G401.6 (cell line): ENCODE results near the gene ADAMTS20.
"Not testable (repeated sequence)": the region's sequence is repeated elsewhere in the genome, so short reads cannot be mapped to it uniquely, and the experiment has no call there.

ENCODE experiments used
- FAIRE-seq: peaks from 2 replicates; lab custom pipeline; 2012; peaks lifted over from hg19 to GRCh38; lab: Jason Lieb, UNC

ADAMTS20 gene

GRCh38 chr12:43551971-43552559, at the start of gene ADAMTS20:
ADAMTS20 (minus strand) TSS chr12:43552203; CDS start chr12:43551921, 282 bp downstream.
- no peak for FAIRE-seq

- FAIRE-seq, result no peak
These were observed 47.7 kb upstream of the ADAMTS20 start for GRCh38 chr12:43599708-43600107.

- no peak for FAIRE-seq
These were observed 47.1 kb upstream of the ADAMTS20 start for GRCh38 chr12:43599066-43599465.

GRCh38 chr12:43590307-43590706, 38.3 kb upstream of the ADAMTS20 start:
- FAIRE-seq, result no peak

GRCh38 chr12:43586646-43587245, 34.7 kb upstream of the ADAMTS20 start:
- no peak for FAIRE-seq

GRCh38 chr12:43585676-43586075, 33.7 kb upstream of the ADAMTS20 start:
- no peak for FAIRE-seq

GRCh38 chr12:43580601-43581000, 28.6 kb upstream of the ADAMTS20 start:
- FAIRE-seq, result no peak

- FAIRE-seq, result no peak
These were observed 27.2 kb upstream of the ADAMTS20 start for GRCh38 chr12:43579206-43579605.

- FAIRE-seq, result no peak
These were observed 26.8 kb upstream of the ADAMTS20 start for GRCh38 chr12:43578782-43579181.

GRCh38 chr12:43577381-43577780, 25.4 kb upstream of the ADAMTS20 start:
- no peak for FAIRE-seq

- no peak for FAIRE-seq
These were observed 24.2 kb upstream of the ADAMTS20 start for GRCh38 chr12:43576162-43576561.

- FAIRE-seq, result no peak
These were observed 19.9 kb upstream of the ADAMTS20 start for GRCh38 chr12:43571885-43572284.

GRCh38 chr12:43556057-43556456, 4.1 kb upstream of the ADAMTS20 start:
- no peak for FAIRE-seq

- FAIRE-seq, result no peak
These were observed 578 bp downstream of the ADAMTS20 start for GRCh38 chr12:43551279-43551970.

- FAIRE-seq, result no peak
These were observed 1.2 kb downstream of the ADAMTS20 start for GRCh38 chr12:43550831-43551271.

GRCh38 chr12:43544703-43545102, 7.3 kb downstream of the ADAMTS20 start:
- no peak for FAIRE-seq

GRCh38 chr12:43540470-43540869, 11.5 kb downstream of the ADAMTS20 start:
- FAIRE-seq, result no peak

- not testable (repeated sequence) for FAIRE-seq
These were observed 14.3 kb downstream of the ADAMTS20 start for GRCh38 chr12:43537675-43538074.

- FAIRE-seq, result no peak
These were observed 36.0 kb downstream of the ADAMTS20 start for GRCh38 chr12:43516045-43516444.

GRCh38 chr12:43501703-43502102, 50.3 kb downstream of the ADAMTS20 start:
- FAIRE-seq, result peak; percentile 82

GRCh38 chr12:43493261-43493797, 58.7 kb downstream of the ADAMTS20 start:
- FAIRE-seq, result no peak

GRCh38 chr12:43482311-43483085, 69.5 kb downstream of the ADAMTS20 start:
- FAIRE-seq, result no peak

- no peak for FAIRE-seq
These were observed 71.4 kb downstream of the ADAMTS20 start for GRCh38 chr12:43480591-43480990.
